HepG2 (cell line): Measurements from ENCODE around the gene SHISAL1. TPM values are rescaled to one million over a fixed set of nuclear protein-coding genes. Genes with fewer than 3 reads are reported as not detected.

Experiments used
- ATAC-seq: fragments of 200-7000 bp; cut with Tn5 transposase; 3 replicates; pipeline ENCODE4 v1.9.1; 2020; ENCODE audit warnings: mild to moderate bottlenecking, moderate library complexity
- BruUV-seq: library from RNA; stranded (reverse); fragments of 400-500 nt; replicated peaks from 2 replicates; lab custom pipeline; 2021; lab: Mats Ljungman, UMichigan
- CTCF ChIA-PET: fragments of 300-600 bp; formaldehyde crosslinking; extraction: SDS; loops from one replicate; lab custom pipeline; 2021; ENCODE audit warnings: low total read pairs, inconsistent platforms, low intra/inter-chr PET ratio; lab: Yijun Ruan, JAX
- POLR2A ChIA-PET: fragments of 350-600 bp; sonication (Branson Sonifier 250); formaldehyde crosslinking; loops from one replicate; lab custom pipeline; 2020; ENCODE audit warnings: antibody characterized with exemption, inconsistent platforms; lab: Yijun Ruan, JAX
- DNase-seq: peaks from one replicate; pipeline ENCODE4 v3.0.0-alpha.2; 2015; ENCODE audit warnings: low spot score
- FAIRE-seq: peaks from 3 replicates; lab custom pipeline; 2011; peaks lifted over from hg19 to GRCh38; lab: Jason Lieb, UNC
- H2AFZ ChIP-seq: one replicate; pipeline ENCODE4 v1.6.1; 2011; ENCODE audit warnings: low read length, inconsistent platforms
- H3K27ac ChIP-seq: fragments of 300-600 bp; 3 replicates; pipeline ENCODE4 v1.8.0; 2011; ENCODE audit warnings: mixed run types, mild to moderate bottlenecking, mixed read lengths, low read length, inconsistent platforms; ENCODE audit not compliant: insufficient read depth; ENCODE audit errors: extremely low read length
- H3K27me3 ChIP-seq, 2 experiments: fragments of 200-600 bp in 1 of 2; 2 replicates in 1 of 2; 3 replicates in 1 of 2; pipeline versions ENCODE4 v1.6.0 to v1.8.0; 2011; ENCODE audit warnings: low read length in 2 of 2, mild to moderate bottlenecking in 2 of 2, moderate library complexity in 2 of 2, inconsistent platforms in 1 of 2; ENCODE audit not compliant: insufficient read depth in 2 of 2, control insufficient read depth in 1 of 2
- H3K36me3 ChIP-seq, 2 experiments: fragments of 200-600 bp in 1 of 2; replicated peaks in 1 of 2; 2 replicates in 1 of 2; 3 replicates in 1 of 2; pipeline versions ENCODE4 v1.5.1 to v1.8.0; 2011; ENCODE audit warnings: low read length in 2 of 2, inconsistent platforms in 1 of 2; ENCODE audit not compliant: insufficient read depth in 2 of 2, control insufficient read depth in 1 of 2
- H3K4me1 ChIP-seq: 2 replicates; pipeline ENCODE4 v1.5.1; 2012; ENCODE audit warnings: low read length, inconsistent platforms; ENCODE audit not compliant: insufficient read depth
- H3K4me2 ChIP-seq: 2 replicates; pipeline ENCODE4 v1.6.0; 2011; ENCODE audit warnings: low read depth, low read length, inconsistent platforms
- H3K4me3 ChIP-seq, 3 experiments: fragments of 200-600 bp in 1 of 3; sonication (generic), shearing (Covaris generic) in 1 of 3; replicated peaks in 1 of 3; 2 replicates each; pipeline ENCODE4 v1.5.1; 2011 to 2016; ENCODE audit warnings: low read length in 3 of 3, inconsistent platforms in 2 of 3, low read depth in 2 of 3, mild to moderate bottlenecking in 2 of 3, control low read depth in 1 of 3, mixed read lengths in 1 of 3; ENCODE audit not compliant: insufficient read depth in 1 of 3
- H3K79me2 ChIP-seq: one replicate; pipeline ENCODE4 v1.6.1; 2011; ENCODE audit warnings: low read length, inconsistent platforms; ENCODE audit not compliant: insufficient read depth
- H3K9ac ChIP-seq: 2 replicates; pipeline ENCODE4 v1.6.0; 2011; ENCODE audit warnings: mild to moderate bottlenecking, low read depth, low read length, inconsistent platforms; ENCODE audit not compliant: insufficient read depth
- H3K9me3 ChIP-seq: 2 replicates; pipeline ENCODE4 v1.5.1; 2012; ENCODE audit warnings: mild to moderate bottlenecking, low read length
- H4K20me1 ChIP-seq: 2 replicates; pipeline ENCODE4 v1.6.0; 2011; ENCODE audit warnings: inconsistent platforms, mild to moderate bottlenecking, low read length, moderate library complexity; ENCODE audit not compliant: insufficient read depth
- CBX5 ChIP-seq: sonication (generic); formaldehyde crosslinking; IDR thresholded peaks from 2 replicates; pipeline ENCODE4 v1.4.0; 2020; ENCODE audit warnings: missing genetic modification reagents, borderline replicate concordance
- EZH2 ChIP-seq: conservative IDR thresholded peaks from 2 replicates; pipeline ENCODE4 v1.6.1; 2012; ENCODE audit warnings: mild to moderate bottlenecking, low read depth, low read length, moderate library complexity
- GABPB1 ChIP-seq: IDR thresholded peaks from 2 replicates; pipeline ENCODE4 v1.6.1; 2016; ENCODE audit warnings: mild to moderate bottlenecking, missing genetic modification reagents, moderate library complexity, missing compliant biosample characterization
- PHF5A ChIP-seq: IDR thresholded peaks from one replicate; pipeline ENCODE4 v1.6.1; 2018; ENCODE audit warnings: low read depth, missing genetic modification reagents; ENCODE audit not compliant: unreplicated experiment
- POGK ChIP-seq: sonication (generic); formaldehyde crosslinking; conservative IDR thresholded peaks from 2 replicates; pipeline ENCODE4 v1.8.0; 2022; ENCODE audit warnings: mild to moderate bottlenecking, moderate library complexity, missing genetic modification reagents
- RFX1 ChIP-seq: fragments of 450-650 bp; IDR thresholded peaks from 2 replicates; pipeline ENCODE4 v1.6.1; 2017
- TERF1 ChIP-seq: sonication (generic); formaldehyde crosslinking; IDR thresholded peaks from 2 replicates; pipeline ENCODE4 v1.8.0; 2022; ENCODE audit warnings: mild to moderate bottlenecking, missing genetic modification reagents, moderate library complexity
- ZMAT5 ChIP-seq: sonication (generic); formaldehyde crosslinking; IDR thresholded peaks from 2 replicates; pipeline ENCODE4 v1.5.0; 2020; ENCODE audit warnings: mild to moderate bottlenecking, low read depth, missing genetic modification reagents, borderline replicate concordance
- ZNF607 ChIP-seq: sonication (generic); formaldehyde crosslinking; IDR thresholded peaks from 2 replicates; pipeline ENCODE4 v1.5.1; 2020; ENCODE audit warnings: missing genetic modification reagents, mild to moderate bottlenecking, borderline replicate concordance
- WGBS: methylation state at CpG from one replicate; pipeline ENCODE4 v1.1.6; 2017; ENCODE audit warnings: low lambda C conversion rate; 5-methylcytosine and 5-hydroxymethylcytosine counted together
- in situ Hi-C: cut with HindIII; loops from 2 replicates; pipeline ENCODE4 v1.10.0; 2017; ENCODE audit warnings: low pct_unique_long_range_greater_than_20kb; ENCODE audit not compliant: extremely low pct_ligation_motif_present
- intact Hi-C: fragments of 100-400 bp; cut with micrococcal nuclease; formaldehyde crosslinking; loops from one replicate; pipeline ENCODE4 v1.10.0; 2022; ENCODE audit not compliant: unreplicated experiment
- polyA plus RNA-seq, 8 experiments: library from polyadenylated mRNA; depleted of rRNA in 3 of 8; stranded (reverse) in 7 of 8; unstranded in 1 of 8; fragments of >200 nt; fragmentation: Illumina TruSeq in 4 of 8; extraction: Trizol in 4 of 8; gene quantifications; 2 replicates each; pipeline versions ENCODE4 v1.2.1 to v1.2.3, GENCODE V29; 2011 to 2016; ENCODE audit warnings: low read depth in 4 of 8, missing spikeins in 1 of 8, mixed read lengths in 1 of 8; ENCODE audit not compliant: insufficient read depth in 1 of 8
- total RNA-seq, 5 experiments: library from RNA; depleted of rRNA; stranded (reverse); fragments of >200 nt; fragmentation: Illumina TruSeq; extraction: Trizol; gene quantifications; 2 replicates each; pipeline ENCODE4 v1.2.3, GENCODE V29; 2016; ENCODE audit warnings: low read depth in 1 of 5

The SHISAL1 gene
- total and polyA plus RNA-seq, 2 of the 13 experiments (the other 11 are each of a cell fraction or from before 2014, with no cell fraction given): not detected

GRCh38 chr22:44328326-44328725 is 15.6 kb upstream of the SHISAL1 start (continued):
- TF ChIP-seq ZMAT5 (CRISPR knock-in tag): no peak
- no peak for TF ChIP-seq CBX5 (CRISPR knock-in tag)
- TF ChIP-seq ZNF607: no peak
- TF ChIP-seq PHF5A: no peak
- TF ChIP-seq POGK (CRISPR knock-in tag): no peak
- no peak for TF ChIP-seq RFX1
- TF ChIP-seq TERF1 (CRISPR knock-in tag): no peak

GRCh38 chr22:44326491-44326885 is 13.7 kb upstream of the SHISAL1 start:
- Histone ChIP-seq H4K20me1 (peaks cover 4% of the 10 kb centered on the region; the same call in 1 of the 2 replicates), H2AFZ (no peak overlapping the region), H3K27ac (no peak overlapping the region), H3K9me3 (no peaks in the 10 kb centered on the region), H3K4me2 (no peak overlapping the region), H3K27me3 (peaks cover 4 to 58% of the 10 kb centered on the region in 2 experiments), H3K36me3 (no peaks in the 10 kb centered on the region), H3K79me2 (no peaks in the 10 kb centered on the region), H3K4me1 (peaks cover 11% of the 10 kb centered on the region; the same call in 1 of the 2 replicates), H3K9ac (no peak overlapping the region), H3K4me3 (0 out of 6 replicates have a peak overlapping the region, but pooled peaks of 1 of the 3 experiments have one; percentile 35)
- POLR2A ChIA-PET: no interaction called here
- no TSS peak for BruUV-seq
- FAIRE-seq: no peak
- DNase-seq: no peak
- WGBS: 32% methylated on average over 7 of the region's 7 CpGs
- in situ Hi-C loops: no loop called here
- ATAC-seq: no peak
- CTCF ChIA-PET: no interaction called here
- TF ChIP-seq GABPB1 (CRISPR knock-in tag) (no peak), EZH2 (0 out of 2 replicates have a peak, but pooled peaks have one; percentile 11)
- intact Hi-C loops: no loop called here
